ENCODE data around the gene PDE10A. TPM values are rescaled to one million over a fixed set of nuclear protein-coding genes. Genes with fewer than 3 reads are reported as not detected.

Gene PDE10A
- total RNA-seq, 1 experiment from 2014 or later: 0.31 TPM

DNA sequence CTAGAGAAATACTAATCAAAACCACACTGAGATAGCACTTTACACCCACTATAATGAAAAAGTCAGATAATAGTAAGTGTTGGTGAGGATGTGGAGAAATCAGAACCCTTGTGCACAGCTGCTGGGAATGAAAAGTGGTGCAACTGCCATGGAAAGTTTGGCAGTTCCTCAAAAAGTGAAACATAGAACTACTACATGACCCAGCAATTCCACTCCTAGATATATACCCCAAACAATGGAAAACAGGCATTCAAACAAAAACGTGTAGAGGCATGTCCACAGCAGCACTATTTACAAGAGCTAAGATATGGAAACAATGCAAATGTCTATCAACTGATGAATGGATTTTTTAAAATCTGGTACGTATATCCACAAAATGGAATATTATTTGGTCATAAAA is 236.1 kb downstream of the PDE10A start:
- Histone ChIP-seq H3K79me2 (ENCODE audit: insufficient read depth, low read length) (no peaks in the 10 kb centered on the region), H4K91ac (ENCODE audit: insufficient read length, low read depth, low read length) (no peak overlapping the region), H3K4ac (ENCODE audit: low read depth, low read length) (no peak overlapping the region), H2BK5ac (ENCODE audit: insufficient read length, low read length) (no peak overlapping the region), H3K27ac (ENCODE audit: insufficient read length, low read depth, low read length) (no peak overlapping the region), H4K20me1 (ENCODE audit: control insufficient read depth, insufficient read depth, insufficient read length) (no peaks in the 10 kb centered on the region), H3K23me2 (ENCODE audit: insufficient read length, low read depth, low read length, poor library complexity, severe bottlenecking) (no peaks in the 10 kb centered on the region), H3K9ac (ENCODE audit: extremely low read depth, insufficient read length, low read length) (no peak overlapping the region), H2AK5ac (ENCODE audit: insufficient read length, low read length) (no peak overlapping the region), H3K27me3 (ENCODE audit: insufficient read depth, low read length) (no peaks in the 10 kb centered on the region), H3K18ac (ENCODE audit: insufficient read length, low read depth, low read length) (no peak overlapping the region), H2AFZ (ENCODE audit: low read length) (no peak overlapping the region), H3K23ac (ENCODE audit: insufficient read length, low read depth, low read length) (no peak overlapping the region), H4K5ac (ENCODE audit: insufficient read length, low read depth, low read length) (no peak overlapping the region), H2BK120ac (ENCODE audit: low read depth, low read length, poor library complexity, severe bottlenecking) (no peak overlapping the region), H3K9me3 (ENCODE audit: control insufficient read depth, low read depth, low read length) (no peaks in the 10 kb centered on the region), H3T11ph (ENCODE audit: low read length) (no peak overlapping the region), H3K4me2 (ENCODE audit: insufficient read depth, insufficient read length, low read length) (no peak overlapping the region), H3K56ac (ENCODE audit: insufficient read length, low read depth, low read length) (no peak overlapping the region), H2BK12ac (ENCODE audit: insufficient read length, low read depth, low read length) (no peak overlapping the region), H2BK15ac (ENCODE audit: low read depth, low read length) (no peak overlapping the region), H4K8ac (replicated peaks; ENCODE audit: insufficient read length, low read depth, low read length) (no peak overlapping the region), H3K79me1 (ENCODE audit: insufficient read depth, low read depth, low read length, poor library complexity, severe bottlenecking) (no peaks in the 10 kb centered on the region), H3K4me1 (ENCODE audit: insufficient read depth, low read length) (no peaks in the 10 kb centered on the region), H3K14ac (ENCODE audit: insufficient read depth, low read length) (no peak overlapping the region), H2BK20ac (ENCODE audit: low read depth, low read length, poor library complexity, severe bottlenecking) (no peak overlapping the region)
- no peaks in the 10 kb centered on the region; the same call in 1 of the 2 replicates for H3K27me3 Mint-ChIP-seq (ENCODE audit: low read depth)
- no peak overlapping the region for H3K4me3 Mint-ChIP-seq
- no peak for DNase-seq
- H3K36me3 Mint-ChIP-seq (ENCODE audit: insufficient read depth in 1 of 3, low read depth in 3 of 3): no peaks in the 10 kb centered on the region
- no peak overlapping the region for H3K27ac Mint-ChIP-seq
- no peak for TF ChIP-seq CTCF (conservative IDR thresholded peaks at IDR 0.05)
- H3K4me1 Mint-ChIP-seq: no peaks in the 10 kb centered on the region
- WGBS (ENCODE audit: extremely low coverage, insufficient read length, low lambda C conversion rate): no CpG with 5 or more reads among the region's 2 CpGs
- no peaks in the 10 kb centered on the region for H3K9me3 Mint-ChIP-seq

All from H9 (cell line).